Transverse colon (tissue), 4 donors: Measurements from ENCODE around the gene C19orf67.

Experiments used
- EP300 ChIP-seq: sonication (generic); formaldehyde crosslinking; IDR thresholded peaks from one replicate; pipeline ENCODE4 v1.6.1; 2017; ENCODE audit warnings: antibody characterized with exemption, low read depth
- POLR2A ChIP-seq: fragments of 450-650 bp; IDR thresholded peaks from one replicate; pipeline ENCODE4 v1.6.1; 2016; ENCODE audit warnings: antibody characterized with exemption, mild to moderate bottlenecking, moderate library complexity
- POLR2AphosphoS5 ChIP-seq, 3 donors: sonication (generic); formaldehyde crosslinking; IDR thresholded peaks; one replicate each; pipeline ENCODE4 v1.6.1; 2016; ENCODE audit warnings: antibody characterized with exemption in 3 of 3
- TF ChIP-seq, protein P1 (sequence below), 5 experiments: fragments of 200-600 bp in 3 of 5; fragments of 450-650 bp in 2 of 5; sonication (generic) in 3 of 5; IDR thresholded peaks; 1 replicate in 2 of 5; 2 replicates in 3 of 5; pipeline ENCODE4 v1.5.1; 2016 to 2017; ENCODE audit warnings: antibody characterized with exemption in 5 of 5, inconsistent platforms in 3 of 5, mild to moderate bottlenecking in 2 of 5, moderate library complexity in 1 of 5

DNA sequence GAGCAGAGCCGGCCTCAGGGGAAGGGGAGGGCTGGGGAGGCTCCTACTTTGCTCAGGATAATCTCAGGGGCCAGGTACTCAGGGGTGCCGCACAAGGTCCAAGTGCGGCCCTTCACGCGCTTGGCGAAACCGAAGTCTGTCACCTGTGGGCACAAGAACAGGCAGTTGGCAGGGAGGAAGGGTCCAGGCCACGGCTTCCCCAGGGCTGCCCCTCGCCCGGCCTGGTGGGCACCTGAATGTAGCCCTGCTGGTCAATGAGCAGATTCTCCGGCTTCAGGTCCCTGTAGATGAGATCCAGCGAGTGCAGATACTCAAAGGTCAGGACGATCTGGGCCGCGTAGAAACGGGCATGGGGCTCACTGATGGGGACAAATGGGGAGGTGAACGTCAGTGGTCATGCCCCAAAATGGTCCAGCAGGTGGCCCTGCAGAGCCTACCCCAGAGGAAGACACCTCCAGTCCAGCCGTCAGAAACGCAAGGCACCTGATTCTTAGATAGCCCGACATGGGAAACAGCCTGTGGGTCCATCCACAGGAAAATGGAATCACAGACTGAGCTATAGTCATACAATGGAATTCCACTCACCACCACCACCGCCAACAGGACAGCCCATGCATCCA is 12.1 kb upstream of the C19orf67 start:
- TF ChIP-seq POLR2A (no peak), POLR2AphosphoS5 (IDR thresholded peaks at IDR 0.05) (no peak), EP300 (no peak)
- TF ChIP-seq, protein P1, sequence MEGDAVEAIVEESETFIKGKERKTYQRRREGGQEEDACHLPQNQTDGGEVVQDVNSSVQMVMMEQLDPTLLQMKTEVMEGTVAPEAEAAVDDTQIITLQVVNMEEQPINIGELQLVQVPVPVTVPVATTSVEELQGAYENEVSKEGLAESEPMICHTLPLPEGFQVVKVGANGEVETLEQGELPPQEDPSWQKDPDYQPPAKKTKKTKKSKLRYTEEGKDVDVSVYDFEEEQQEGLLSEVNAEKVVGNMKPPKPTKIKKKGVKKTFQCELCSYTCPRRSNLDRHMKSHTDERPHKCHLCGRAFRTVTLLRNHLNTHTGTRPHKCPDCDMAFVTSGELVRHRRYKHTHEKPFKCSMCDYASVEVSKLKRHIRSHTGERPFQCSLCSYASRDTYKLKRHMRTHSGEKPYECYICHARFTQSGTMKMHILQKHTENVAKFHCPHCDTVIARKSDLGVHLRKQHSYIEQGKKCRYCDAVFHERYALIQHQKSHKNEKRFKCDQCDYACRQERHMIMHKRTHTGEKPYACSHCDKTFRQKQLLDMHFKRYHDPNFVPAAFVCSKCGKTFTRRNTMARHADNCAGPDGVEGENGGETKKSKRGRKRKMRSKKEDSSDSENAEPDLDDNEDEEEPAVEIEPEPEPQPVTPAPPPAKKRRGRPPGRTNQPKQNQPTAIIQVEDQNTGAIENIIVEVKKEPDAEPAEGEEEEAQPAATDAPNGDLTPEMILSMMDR (IDR thresholded peaks at IDR 0.05) = peak in 1 of 5 experiments; percentile 9
